Hepatic stellate cell (primary cell): ENCODE data around the gene ZNF831.

ENCODE experiments used
- DNase-seq: peaks from one replicate; pipeline ENCODE4 v3.0.0; 2011; ENCODE audit warnings: low spot score

The ZNF831 gene

DNA sequence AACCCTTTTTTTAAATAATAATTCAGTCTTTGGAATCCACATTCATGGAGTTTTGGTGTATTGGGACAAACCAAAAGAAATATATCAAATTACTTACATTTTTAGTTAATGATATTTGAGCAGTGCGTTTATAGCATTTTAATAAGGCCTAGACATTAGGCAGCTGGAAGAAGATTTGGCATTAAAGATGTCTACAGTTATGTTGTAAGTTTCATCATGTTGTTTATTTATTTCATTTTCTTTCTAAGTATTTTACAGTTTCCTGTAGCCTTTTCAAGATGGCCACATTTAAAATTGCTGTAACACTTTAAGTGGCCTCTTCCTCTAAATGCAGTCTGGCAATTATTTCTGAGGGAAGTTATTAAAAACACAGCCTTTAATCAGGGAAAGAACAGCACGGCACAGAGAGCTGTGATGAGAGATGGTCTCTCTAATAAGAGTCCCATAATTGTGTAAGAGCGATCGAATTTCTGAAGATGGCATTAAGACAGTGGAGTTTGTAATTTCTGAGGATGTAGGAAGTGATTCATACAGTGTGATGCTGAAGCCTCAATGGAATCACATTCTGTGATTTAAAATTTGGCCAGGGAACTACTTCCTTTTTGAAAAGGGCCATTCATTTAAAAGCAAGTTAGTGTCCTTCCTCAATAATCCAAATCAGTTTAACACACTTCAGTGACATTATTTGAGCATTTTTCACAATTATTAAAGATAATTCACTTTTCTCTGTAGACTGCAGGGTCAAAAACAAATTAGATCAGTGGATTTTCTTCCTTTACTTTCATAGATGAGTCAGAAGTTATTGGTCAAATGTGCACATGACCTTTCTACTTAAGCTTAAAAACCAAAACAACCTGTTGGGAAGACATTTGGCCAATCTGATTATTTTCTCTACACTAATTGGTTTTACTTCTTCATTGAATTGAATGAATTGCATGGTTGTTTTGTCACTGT is 84.4 kb downstream of the ZNF831 start:
- DNase-seq, result no peak

DNA sequence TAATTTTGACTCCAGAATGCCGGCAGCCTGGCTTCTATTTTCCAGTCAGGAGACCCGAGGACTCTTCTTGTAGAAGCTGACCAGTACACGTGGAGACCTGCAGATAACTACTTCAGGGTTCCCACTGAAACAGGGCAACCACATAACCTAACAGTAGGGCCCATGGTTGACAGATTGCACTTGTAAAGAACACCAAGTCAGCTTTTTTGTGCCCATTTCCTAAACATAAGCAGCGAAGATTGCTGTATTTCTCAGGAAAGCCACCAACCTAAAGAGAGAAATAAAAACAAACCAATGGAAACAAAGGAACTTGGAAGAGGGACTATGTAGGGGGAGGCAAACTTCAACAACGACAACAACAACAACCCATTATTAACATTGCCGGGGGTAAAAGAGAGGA is 86.7 kb downstream of the ZNF831 start:
- DNase-seq, result no peak

DNA sequence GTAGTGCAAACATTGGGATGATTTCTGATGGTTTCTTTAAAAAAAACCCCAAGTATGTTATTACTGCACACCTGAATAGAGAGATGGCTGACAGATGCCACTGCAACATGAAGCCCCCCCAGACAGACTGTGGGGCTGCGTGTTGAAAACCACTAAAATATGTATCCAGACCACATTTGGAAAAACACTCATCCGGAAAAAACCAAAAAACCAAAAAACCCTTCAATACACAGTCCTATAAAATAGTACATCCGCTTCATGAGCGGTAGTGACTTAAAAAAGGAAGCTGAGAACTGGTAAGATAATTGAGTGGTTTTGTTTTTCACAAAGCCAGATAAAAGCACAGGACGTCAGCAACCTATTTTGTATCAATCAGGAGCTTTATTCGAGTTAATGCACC is 89.7 kb downstream of the ZNF831 start:
- no peak for DNase-seq

DNA sequence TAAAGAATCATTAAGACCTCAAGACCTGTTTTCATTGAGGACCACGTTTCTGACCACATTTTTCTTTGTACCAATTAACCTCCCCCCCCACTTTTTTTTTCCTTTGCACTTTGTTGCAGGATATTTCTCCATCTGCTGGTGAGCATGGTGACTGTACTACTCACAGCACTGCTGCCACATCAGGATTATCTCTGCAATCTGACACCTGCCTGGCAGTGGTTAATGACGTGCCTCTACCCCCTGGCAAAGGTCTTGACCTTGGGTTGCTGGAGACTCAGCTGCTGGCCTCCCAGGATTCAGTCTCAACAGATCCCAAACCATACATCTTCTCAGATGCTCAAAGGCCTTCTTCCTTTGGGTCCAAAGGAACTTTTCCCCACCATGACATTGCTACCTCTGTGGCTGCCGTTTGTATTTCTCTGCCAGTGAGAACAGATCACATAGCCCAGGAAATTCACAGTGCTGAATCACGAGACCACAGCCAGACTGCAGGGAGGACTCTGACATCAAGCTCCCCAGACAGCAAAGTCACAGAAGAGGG is 90.2 kb downstream of the ZNF831 start:
- DNase-seq, result no peak

DNA sequence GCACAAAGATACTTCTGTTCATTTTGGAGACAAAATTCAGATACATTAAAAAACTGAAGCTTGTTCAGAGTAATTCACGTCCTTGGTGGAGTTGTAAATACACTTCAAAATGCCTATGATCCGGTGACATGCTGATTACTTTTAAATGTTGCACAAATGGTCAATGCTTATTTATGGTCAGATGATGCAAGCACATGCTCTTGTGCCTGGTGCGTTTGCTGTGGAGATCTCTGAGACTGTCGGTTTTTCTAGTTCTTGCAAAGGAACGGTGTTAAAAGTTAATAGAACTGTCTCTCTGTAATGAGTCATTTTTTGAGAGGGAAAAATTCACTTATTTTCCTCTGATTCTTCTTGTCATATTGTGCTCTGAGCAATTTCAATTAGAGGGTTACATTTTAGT is 91.6 kb downstream of the ZNF831 start:
- DNase-seq, result no peak

DNA sequence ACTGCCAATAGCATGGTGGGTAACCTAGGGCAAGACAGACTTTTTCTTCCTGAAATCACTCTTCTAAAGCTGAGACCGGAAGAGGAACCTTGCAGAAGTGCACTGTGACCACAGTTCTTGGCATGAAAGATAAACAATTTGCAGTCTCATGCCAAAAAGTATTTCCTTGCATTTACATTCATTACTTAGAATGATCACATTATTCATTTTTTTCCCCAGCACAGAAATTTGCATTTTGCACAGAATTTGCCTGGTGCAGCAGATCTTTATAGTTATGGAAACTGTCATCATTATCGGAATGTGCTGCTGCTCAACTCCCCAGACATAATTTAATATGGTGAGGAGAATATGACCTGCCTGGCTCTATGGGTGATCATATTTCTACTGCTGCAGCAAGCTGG is 94.6 kb downstream of the ZNF831 start:
- DNase-seq, result no peak

DNA sequence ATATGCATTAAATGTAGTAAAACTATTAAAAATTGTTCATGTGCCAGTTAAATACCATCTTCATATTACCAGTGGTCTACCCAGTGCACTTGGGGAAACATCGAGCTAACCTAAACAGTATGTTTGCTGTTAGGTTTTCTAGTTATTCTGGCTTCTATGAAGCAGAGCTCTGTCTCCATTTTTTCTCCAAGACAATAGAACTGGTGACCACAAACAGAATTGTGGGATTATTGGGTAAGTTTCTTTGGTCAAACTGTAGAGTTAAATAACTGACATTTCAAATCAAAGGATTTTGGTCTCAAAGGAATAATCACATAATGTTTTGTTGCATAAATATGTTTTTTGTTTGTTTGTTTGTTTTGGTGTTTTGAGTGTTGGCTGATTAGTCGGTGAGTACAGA is 96.3 kb downstream of the ZNF831 start:
- no peak for DNase-seq

DNA sequence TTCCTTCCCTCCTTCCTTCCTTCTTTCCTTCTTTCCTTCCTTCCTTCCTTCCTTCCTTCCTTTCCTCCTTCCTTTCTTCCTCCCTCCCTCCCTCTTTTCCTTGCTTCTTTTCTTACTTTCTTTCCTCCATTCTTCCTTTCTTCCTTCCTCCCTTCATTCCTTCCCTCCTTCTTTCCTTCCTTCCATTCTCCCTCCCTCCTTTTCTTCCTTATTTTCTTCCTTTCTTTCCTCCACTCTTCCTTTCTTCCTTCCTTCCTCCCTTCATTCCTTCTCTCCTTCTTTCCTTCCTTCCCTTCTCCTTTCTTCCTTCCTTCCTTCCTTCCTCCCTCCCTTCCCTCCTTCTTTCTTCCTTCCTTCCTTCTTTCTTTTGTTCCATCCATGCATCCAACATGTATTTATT is 101.7 kb downstream of the ZNF831 start:
- DNase-seq, result no peak

DNA sequence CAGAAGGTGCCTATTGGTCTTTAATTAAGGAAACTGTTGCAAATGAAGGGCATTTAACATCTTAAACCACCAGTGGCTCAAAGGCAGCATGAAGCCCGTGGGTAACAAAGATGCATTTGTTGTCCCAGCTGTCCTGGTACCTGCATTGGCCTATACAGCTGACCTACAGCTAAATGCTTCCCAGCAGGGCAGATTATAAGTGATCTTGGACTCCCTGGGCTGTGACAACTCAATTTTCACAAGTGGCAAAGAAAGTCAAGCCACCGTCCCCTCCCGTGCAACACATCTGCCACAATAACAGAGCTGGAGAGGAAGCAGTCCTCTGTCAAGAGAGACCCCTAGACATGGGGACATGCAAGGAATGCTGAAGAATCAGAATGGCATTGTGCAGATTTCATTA is 105.2 kb downstream of the ZNF831 start:
- DNase-seq, result no peak

DNA sequence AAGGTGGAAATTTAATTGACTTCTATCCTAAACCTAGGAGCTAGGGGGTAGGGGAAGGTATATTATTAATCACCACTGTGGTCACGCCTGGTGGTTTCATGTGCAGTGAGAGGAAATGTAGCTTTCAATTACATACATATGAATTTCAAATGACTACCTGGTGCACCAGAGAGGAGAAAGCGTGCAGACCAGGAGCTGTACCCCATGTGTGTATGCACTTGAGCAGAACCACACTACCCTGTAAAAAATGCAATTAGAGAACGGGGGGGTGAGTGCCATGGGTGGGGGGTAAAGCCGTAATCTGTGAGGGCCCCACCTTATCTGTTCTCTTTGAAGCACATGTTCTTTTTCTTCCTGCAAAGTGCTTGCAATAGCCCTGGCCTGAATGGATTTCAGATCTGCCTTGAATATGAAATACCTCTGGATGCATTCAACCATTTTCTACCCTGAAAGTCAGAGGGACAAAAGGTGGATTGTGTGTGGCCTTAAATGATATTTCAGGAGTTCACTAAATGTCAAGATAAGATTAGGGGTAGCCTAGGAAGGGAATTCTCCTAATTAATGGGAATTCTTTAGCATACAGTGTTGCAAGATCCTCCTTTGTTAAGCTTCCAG is 105.9 kb downstream of the ZNF831 start:
- DNase-seq, result no peak

DNA sequence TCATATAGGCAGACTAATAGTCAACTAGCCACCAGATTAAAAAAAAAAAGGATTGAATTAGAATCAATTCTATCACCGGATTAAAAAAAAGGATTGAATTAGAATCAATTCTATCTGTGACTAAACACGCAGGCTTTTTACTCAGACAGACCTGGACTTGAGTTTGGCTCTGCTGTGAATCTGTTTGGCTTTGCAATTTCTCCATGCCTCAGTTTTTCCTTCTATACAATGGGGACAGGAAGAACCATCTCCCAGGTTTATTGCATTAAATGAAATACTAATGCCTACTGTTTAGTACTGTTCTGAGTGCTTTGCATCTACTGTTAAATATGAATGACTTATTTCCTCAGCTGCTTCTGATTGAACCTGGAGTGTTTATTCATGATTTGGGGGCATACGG is 106.8 kb downstream of the ZNF831 start:
- no peak for DNase-seq

DNA sequence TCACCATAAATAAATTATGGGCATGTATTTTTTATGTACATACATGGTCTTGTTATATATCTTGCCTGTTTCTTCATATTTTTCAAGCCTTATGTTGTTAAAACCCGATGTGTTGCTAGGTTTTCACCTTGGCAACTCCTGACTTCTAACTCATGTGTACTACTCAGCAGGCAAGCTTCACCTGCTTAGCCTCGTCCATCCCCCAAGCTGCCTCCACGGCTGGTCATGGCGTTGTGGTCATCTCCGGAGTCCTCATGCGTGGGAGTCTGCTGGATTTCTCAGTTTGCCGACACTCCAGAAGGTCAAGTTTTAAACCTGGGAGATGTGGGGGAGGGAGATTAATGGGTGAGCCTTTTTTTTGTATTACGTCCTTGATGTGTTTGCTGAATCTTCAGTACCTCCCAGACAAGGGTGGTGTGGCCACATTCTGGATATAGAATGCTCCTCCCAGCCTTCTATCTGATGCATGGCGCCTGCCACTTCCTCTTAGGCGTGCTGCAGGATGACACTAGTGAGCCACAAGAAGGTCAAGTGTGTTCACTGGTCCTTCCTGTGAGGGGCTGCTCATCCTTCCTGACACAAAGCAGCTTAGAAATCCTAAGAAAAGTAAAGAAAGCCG is 110.2 kb downstream of the ZNF831 start:
- DNase-seq, result no peak

DNA sequence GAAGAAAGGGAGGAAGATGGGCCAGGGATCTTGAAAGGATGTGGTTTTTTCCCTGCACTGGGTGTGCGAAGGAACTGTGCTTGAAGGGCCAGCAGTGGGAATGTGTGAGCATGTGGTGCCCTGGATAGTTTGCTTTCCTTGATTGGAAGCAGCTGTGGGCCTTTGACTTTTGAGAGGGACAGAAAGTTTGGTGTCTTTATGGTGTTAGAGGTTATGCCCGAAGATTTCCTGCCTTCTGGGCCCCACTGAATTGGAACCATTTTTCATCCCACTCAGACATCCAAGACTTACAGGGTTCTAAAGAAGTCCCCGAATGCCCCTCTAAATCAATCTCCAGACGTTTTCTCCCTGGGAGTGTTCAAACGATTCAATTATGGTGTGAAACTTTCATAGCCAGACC is 113.3 kb downstream of the ZNF831 start:
- DNase-seq, result no peak

DNA sequence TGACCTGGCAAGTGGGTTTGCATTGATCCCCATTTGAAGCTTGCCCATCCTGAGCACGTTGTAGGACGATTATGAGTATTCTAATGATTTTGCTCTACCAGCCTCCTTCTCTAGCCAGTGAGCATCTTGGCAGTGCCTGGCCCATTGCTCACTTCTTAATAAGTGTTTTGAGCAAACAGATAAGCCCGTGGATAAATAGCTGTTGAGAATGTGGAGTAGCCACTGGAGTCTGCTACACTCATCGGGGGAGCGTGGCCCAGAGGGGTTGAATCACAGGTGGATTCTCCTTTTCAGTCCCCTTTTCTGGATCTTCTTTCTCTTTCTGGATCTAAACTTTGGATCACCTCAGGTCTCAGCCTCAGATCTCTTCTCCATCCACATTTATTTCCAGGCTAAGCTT is 120.8 kb downstream of the ZNF831 start:
- no peak for DNase-seq

DNA sequence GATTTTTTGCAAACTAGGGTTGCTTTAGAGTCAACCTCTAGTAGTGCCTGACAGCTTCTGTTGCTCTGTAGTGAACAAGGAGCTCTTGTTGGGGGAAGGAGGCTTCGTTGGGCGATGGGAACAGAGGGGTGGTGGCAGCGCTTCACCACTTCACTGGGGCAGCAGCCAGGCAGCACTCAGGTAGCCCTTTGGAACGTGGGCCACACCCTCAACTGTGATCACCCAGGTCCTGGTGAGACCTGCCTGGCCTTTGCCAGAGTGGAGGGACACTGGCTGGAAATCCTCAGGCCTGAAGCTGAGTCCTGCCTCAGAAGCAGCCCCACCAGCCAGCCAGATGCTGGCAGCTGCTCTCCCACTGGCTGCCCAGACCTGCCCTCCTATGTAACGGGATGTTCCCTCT is 126.4 kb downstream of the ZNF831 start:
- no peak for DNase-seq

DNA sequence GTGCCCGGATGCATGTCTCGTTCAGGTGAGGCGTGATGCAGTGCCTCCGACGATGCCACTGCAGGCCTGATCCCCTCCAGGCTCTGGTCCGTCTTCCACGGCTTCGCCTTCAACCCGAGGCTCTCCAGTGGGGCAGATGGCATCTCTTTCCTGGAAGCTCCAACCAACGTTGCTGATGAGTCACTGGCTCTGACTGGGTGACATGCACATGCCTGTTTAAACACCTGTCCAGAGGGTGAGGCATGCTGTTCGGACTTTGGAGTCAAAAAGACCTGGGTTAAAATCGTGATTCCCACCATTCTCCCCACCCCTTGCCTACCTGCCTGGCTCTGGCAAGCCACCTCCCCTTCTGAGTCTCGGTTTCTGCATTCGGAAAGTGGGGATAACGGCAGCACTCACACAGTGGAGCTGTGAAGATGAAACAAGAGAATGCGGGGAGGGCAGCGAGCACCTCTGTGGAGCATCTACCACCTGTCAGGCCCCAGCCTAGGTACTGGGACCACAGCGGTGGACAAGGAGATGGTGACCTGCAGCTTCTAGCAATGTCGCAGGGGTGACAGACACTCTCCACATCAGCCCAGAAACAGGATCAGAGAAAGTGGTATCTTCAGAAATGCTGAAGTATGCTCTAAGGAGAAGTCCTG is 128.2 kb downstream of the ZNF831 start:
- DNase-seq, result no peak

DNA sequence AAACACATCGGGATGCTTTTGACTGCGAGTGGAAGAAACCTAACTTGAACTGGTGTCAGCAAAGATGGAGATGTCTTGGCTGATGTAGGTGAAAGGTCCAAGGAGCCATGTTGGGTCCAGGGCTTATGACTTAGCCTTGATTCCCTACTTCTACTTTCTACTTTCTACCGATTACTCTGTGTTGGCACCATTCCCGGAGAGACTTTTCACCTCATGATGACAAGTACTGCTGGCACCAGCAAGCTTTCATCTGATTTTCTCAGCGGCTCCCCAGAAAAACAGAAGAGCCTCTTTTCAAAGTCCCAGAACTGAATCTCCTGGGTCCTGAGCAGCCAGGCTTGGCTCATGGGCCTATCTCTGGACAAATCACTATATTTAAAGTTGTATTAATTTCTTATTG is 131.9 kb downstream of the ZNF831 start:
- no peak for DNase-seq

DNA sequence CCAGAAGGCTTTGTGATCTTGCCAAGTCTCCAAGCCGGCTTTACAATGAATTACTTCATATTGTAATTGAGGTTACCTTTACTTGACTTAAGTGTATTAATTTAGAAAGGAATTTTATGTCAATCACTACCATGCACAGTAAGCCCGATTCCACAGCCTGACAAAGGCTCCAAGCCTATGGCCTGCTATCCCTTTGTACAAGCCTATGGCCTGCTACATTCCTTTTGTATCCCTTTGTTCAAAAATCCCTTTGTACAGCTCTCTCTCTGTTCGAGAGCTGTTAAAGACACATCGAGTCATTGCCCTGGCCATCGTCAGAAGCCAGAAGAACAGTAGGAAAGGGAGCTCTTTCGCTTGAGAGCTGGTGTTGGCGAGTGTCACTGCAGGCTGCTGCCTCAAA is 134.1 kb downstream of the ZNF831 start:
- no peak for DNase-seq

DNA sequence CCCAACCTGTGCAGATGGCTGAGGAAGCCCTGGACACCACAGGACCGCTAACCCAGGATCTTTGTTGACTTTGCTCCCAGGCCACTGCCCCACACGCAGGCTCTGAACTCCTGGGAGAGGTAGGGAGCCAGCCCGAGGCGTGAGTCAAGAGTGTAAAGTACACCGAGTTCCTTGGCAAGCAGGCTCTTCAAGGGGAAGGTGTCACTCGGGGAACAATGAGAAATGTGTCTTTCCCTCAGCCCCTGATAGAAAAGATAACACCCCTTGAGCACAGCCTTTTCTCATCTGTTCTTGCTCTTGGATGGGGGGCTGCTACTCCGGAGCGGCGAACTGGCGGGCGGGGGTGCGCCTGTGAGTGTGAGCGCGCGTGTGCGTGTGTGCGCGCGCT is 136.3 kb downstream of the ZNF831 start:
- DNase-seq, result no peak

DNA sequence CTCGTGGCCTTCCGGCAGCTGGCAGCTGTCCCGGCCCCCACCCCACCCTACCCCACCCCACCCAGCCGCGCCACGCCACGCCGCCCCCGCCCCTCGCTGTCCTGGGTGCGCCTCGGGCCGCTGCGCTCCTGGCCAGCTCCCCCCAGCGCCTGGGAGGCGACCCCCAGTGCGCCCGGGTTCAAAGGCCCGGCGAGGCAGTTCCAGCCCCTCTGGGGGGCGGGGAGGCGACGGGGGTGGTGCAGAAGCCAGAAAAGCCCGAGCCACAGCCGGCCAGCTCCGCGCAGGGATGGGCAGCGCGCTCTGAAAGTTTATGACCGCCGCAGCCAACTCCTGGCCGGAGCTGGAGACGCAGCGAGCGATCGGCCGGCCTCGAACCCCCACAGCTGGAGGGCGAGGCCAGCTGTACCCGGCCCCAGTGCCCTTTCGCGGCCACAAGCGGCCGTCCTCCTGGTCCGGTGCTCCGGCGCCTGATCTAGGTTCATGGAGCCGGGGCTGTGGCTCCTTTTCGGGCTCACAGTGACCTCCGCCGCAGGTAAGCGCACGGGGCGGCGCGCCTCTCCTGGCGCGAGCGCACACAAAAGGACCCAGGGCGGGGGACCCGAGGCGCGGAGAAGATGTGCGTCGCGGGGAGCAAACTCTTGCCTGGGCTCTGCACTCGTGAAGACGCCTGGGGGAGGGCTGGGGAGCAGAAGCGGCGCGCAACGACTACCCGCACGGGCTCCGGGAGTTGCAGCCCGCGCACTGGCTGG is 136.9 kb downstream of the ZNF831 start, which contains the start of gene EDN3:
Gene EDN3 (plus strand): TSS at position 279 of the 749 bp plus-strand sequence. CDS start 202 bp downstream, at position 481.
- DNase-seq, result no peak

DNA sequence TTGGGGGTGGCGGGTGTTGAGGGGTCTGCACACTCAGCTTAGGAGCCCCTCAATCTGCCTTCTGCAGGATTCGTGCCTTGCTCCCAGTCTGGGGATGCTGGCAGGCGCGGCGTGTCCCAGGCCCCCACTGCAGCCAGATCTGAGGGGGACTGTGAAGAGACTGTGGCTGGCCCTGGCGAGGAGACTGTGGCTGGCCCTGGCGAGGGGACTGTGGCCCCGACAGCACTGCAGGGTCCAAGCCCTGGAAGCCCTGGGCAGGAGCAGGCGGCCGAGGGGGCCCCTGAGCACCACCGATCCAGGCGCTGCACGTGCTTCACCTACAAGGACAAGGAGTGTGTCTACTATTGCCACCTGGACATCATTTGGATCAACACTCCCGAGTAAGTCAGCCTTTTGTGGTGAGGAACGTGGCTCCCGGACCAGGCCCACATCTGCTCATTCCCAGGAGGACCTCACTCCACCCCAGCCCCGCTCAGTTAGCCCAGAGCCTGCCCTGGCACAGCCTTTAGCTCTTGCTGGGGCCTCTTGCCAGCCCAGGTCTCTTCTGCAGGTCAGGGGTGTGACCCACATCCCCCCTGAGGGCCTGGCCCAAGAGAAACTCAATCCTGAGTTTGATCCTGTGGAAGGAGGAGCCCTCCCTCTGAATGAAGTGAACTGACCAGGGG is 137.9 kb downstream of the ZNF831 start:
- no peak for DNase-seq
